A549 (cell line): Measurements from ENCODE around the gene PEX3. TPM values are rescaled to one million over a fixed set of nuclear protein-coding genes. Genes with fewer than 3 reads are reported as not detected.

Source experiments
- ATAC-seq, 2 experiments: fragments of 200-7000 bp in 1 of 2; fragments of >200 bp in 1 of 2; cut with Nextera tagmentation in 1 of 2; cut with Tn5 transposase in 1 of 2; 3 replicates each; pipeline versions ENCODE4 v1.8.0 to v1.9.1; 2018 to 2020; ENCODE audit warnings: mild to moderate bottlenecking in 1 of 2, moderate library complexity in 1 of 2
- CTCF ChIA-PET: fragments of 300-600 bp; sonication (Branson Sonifier 250); formaldehyde crosslinking; extraction: SDS; loops from one replicate; lab custom pipeline; 2021; ENCODE audit warnings: antibody characterized with exemption, inconsistent platforms; lab: Yijun Ruan, JAX
- POLR2A ChIA-PET: fragments of 350-600 bp; formaldehyde crosslinking; extraction: SDS; loops from one replicate; lab custom pipeline; 2021; ENCODE audit warnings: antibody characterized with exemption, inconsistent platforms; lab: Yijun Ruan, JAX
- DNase-seq, 2 experiments: peaks; one replicate each; pipeline versions ENCODE4 v3.0.0 to v3.0.0-alpha.2; 2011 to 2016; ENCODE audit warnings: low read depth in 1 of 2, low spot score in 1 of 2
- FAIRE-seq: peaks from 2 replicates; lab custom pipeline; 2011; peaks lifted over from hg19 to GRCh38; lab: Jason Lieb, UNC
- H3K27ac ChIP-seq, 2 experiments: fragments of >200 bp; sonication (Bioruptor Twin); formaldehyde crosslinking; 3 replicates each; pipeline ENCODE4 v1.5.1; 2016 to 2017
- H3K4me1 ChIP-seq: fragments of >200 bp; sonication (Bioruptor Twin); formaldehyde crosslinking; 3 replicates; pipeline ENCODE4 v1.6.1; 2016
- H3K4me2 ChIP-seq: fragments of >200 bp; sonication (Bioruptor Twin); formaldehyde crosslinking; 3 replicates; pipeline ENCODE4 v1.6.1; 2016
- H3K4me3 ChIP-seq: fragments of >200 bp; sonication (Bioruptor Twin); formaldehyde crosslinking; 3 replicates; pipeline ENCODE4 v1.5.1; 2016
- H3K9me3 ChIP-seq: fragments of >200 bp; sonication (Bioruptor Twin); formaldehyde crosslinking; 3 replicates; pipeline ENCODE4 v1.6.1; 2016
- CBX8 ChIP-seq: fragments of 200-600 bp; sonication (generic); IDR thresholded peaks from 2 replicates; pipeline ENCODE4 v1.6.1; 2016
- CHD4 ChIP-seq: fragments of 200-600 bp; sonication (generic); IDR thresholded peaks from 2 replicates; pipeline ENCODE4 v1.6.1; 2016; ENCODE audit warnings: antibody characterized with exemption, mild to moderate bottlenecking, borderline replicate concordance
- EHF ChIP-seq: fragments of 250-450 bp; sonication (Bioruptor Pico); IDR thresholded peaks from 2 replicates; pipeline ENCODE4 v1.5.0; 2020; ENCODE audit warnings: mild to moderate bottlenecking
- ESRRA ChIP-seq: fragments of 150-350 bp; IDR thresholded peaks from 2 replicates; pipeline ENCODE4 v1.6.1; 2014; ENCODE audit warnings: mild to moderate bottlenecking, low read length, borderline replicate concordance
- FOXS1 ChIP-seq: fragments of 250-450 bp; sonication (Bioruptor Pico); IDR thresholded peaks from 2 replicates; pipeline ENCODE4 v1.5.0; 2020; ENCODE audit warnings: mild to moderate bottlenecking, moderate library complexity
- GATA3 ChIP-seq: IDR thresholded peaks from 2 replicates; pipeline ENCODE4 v1.6.1; 2012; ENCODE audit warnings: borderline replicate concordance
- HMGXB4 ChIP-seq: fragments of 250-450 bp; sonication (Bioruptor Pico); IDR thresholded peaks from 2 replicates; pipeline ENCODE4 v1.5.0; 2021; ENCODE audit warnings: mild to moderate bottlenecking, moderate library complexity, borderline replicate concordance
- HOXB13 ChIP-seq: fragments of 250-450 bp; sonication (Bioruptor Pico); IDR thresholded peaks from 2 replicates; pipeline ENCODE4 v1.5.0; 2020; ENCODE audit warnings: low read depth, mild to moderate bottlenecking, moderate library complexity
- JUN ChIP-seq, 2 experiments: fragments of >200 bp; sonication (Bioruptor Twin); formaldehyde crosslinking; IDR thresholded peaks; 2 replicates in 1 of 2; 3 replicates in 1 of 2; pipeline ENCODE4 v1.6.1; 2016 to 2017
- JUNB ChIP-seq: fragments of >200 bp; sonication (Bioruptor Twin); formaldehyde crosslinking; IDR thresholded peaks from 2 replicates; pipeline ENCODE4 v1.6.1; 2016
- MAFK ChIP-seq: fragments of 450-650 bp; IDR thresholded peaks from 2 replicates; pipeline ENCODE4 v1.6.1; 2014; ENCODE audit not compliant: partially characterized antibody
- MAX ChIP-seq: IDR thresholded peaks from 2 replicates; pipeline ENCODE4 v1.6.1; 2012
- MAZ ChIP-seq: fragments of 150-350 bp; IDR thresholded peaks from 2 replicates; pipeline ENCODE4 v1.6.1; 2014; ENCODE audit warnings: antibody characterized with exemption, low read depth, low read length, borderline replicate concordance
- NFE2L2 ChIP-seq: fragments of 150-350 bp; conservative IDR thresholded peaks from 2 replicates; pipeline ENCODE4 v1.6.1; 2014; ENCODE audit warnings: low read length
- NPAS2 ChIP-seq: fragments of 250-450 bp; sonication (Bioruptor Pico); IDR thresholded peaks from 2 replicates; pipeline ENCODE4 v1.8.0; 2022; ENCODE audit warnings: mild to moderate bottlenecking, moderate library complexity, borderline replicate concordance
- RARB ChIP-seq: fragments of 250-450 bp; sonication (Bioruptor Pico); IDR thresholded peaks from 2 replicates; pipeline ENCODE4 v1.8.0; 2021; ENCODE audit warnings: mild to moderate bottlenecking, moderate library complexity
- USF2 ChIP-seq: fragments of 450-650 bp; IDR thresholded peaks from 2 replicates; pipeline ENCODE4 v1.6.1; 2014; ENCODE audit warnings: antibody characterized with exemption
- ZNF302 ChIP-seq: fragments of 250-450 bp; sonication (Bioruptor Pico); IDR thresholded peaks from 2 replicates; pipeline ENCODE4 v1.9.0; 2021; ENCODE audit warnings: inconsistent platforms, mild to moderate bottlenecking, moderate library complexity
- ZSCAN20 ChIP-seq: fragments of 250-450 bp; sonication (Bioruptor Pico); IDR thresholded peaks from 2 replicates; pipeline ENCODE4 v1.8.0; 2022; ENCODE audit warnings: mild to moderate bottlenecking, moderate library complexity
- WGBS: methylation state at CpG from one replicate; pipeline ENCODE4 v1.1.6; 2017; ENCODE audit errors: missing lambda C conversion rate; 5-methylcytosine and 5-hydroxymethylcytosine counted together
- polyA plus RNA-seq, 4 experiments: library from polyadenylated mRNA; depleted of rRNA in 3 of 4; stranded (reverse); fragments of >200 nt; fragmentation: RNase III in 1 of 4; extraction: RNeasy Plus Mini Kit Qiagen cat#74134 plus additional on column Dnase treatment in 1 of 4; gene quantifications; 2 replicates in 3 of 4; 3 replicates in 1 of 4; pipeline ENCODE4 v1.2.3, GENCODE V29; 2011 to 2017

The PEX3 gene
- polyA plus RNA-seq, 2 of the 4 experiments (the other 2 are of a cell fraction): 15.1 to 25.9 TPM

GRCh38 chr6:143402721-143403336 lies 47.8 kb upstream of the PEX3 start:
- TF ChIP-seq MAFK: peak; percentile 34
- no peak for TF ChIP-seq JUNB
- TF ChIP-seq, all 56 proteins: peak for 1
- no peak overlapping the region for H3K4me3 ChIP-seq
- peak overlapping the region in 1 of 2 experiments; percentile 31; a peak in 1 of 6 replicates for H3K27ac ChIP-seq
- no peak overlapping the region for H3K4me2 ChIP-seq
- POLR2A ChIA-PET: no interaction called here
- no peak for ATAC-seq
- no peak for DNase-seq
- peaks cover 18% of the 10 kb centered on the region for H3K4me1 ChIP-seq
- no peak for FAIRE-seq
- no peaks in the 10 kb centered on the region for H3K9me3 ChIP-seq
- CTCF ChIA-PET: interaction anchor here (0.7 to 1.3 kb wide), 2 partner anchors 49 to 710 kb away, joined by 4 to 8 read pairs; no protein-coding TSS in a partner anchor
- 89% methylated on average over 7 of the region's 7 CpGs for WGBS

GRCh38 chr6:143405373-143406154 lies 45.0 kb upstream of the PEX3 start:
- H3K27ac ChIP-seq: peak overlapping the region in 1 of 2 experiments; percentile 69; a peak in 3 of 6 replicates
- DNase-seq (no peak), FAIRE-seq (no peak), ATAC-seq (no peak)
- no peak overlapping the region for H3K4me3 ChIP-seq
- H3K4me1 ChIP-seq: peaks cover 36% of the 10 kb centered on the region
- POLR2A ChIA-PET: no interaction called here
- no peak for TF ChIP-seq MAX
- H3K4me2 ChIP-seq: 0 out of 3 replicates have a peak overlapping the region, but pooled peaks have one; percentile 7
- 63% methylated on average over 9 of the region's 9 CpGs for WGBS
- H3K9me3 ChIP-seq: no peaks in the 10 kb centered on the region; the same call in 2 of the 3 replicates
- CTCF ChIA-PET: interaction anchor here (0.6 kb wide), 1 partner anchor 18 kb away, joined by 3 read pairs; no protein-coding TSS in a partner anchor

- FAIRE-seq: no peak
- H3K4me2 ChIP-seq: no peak overlapping the region
- peak overlapping the region in 1 of 2 experiments; percentile 69; a peak in 3 of 6 replicates for H3K27ac ChIP-seq
- WGBS: 98% methylated on average over 3 of the region's 3 CpGs
- ATAC-seq: no peak
- H3K4me1 ChIP-seq: peaks cover 40% of the 10 kb centered on the region
- TF ChIP-seq GATA3 (no peak), HOXB13 (CRISPR knock-in tag) (no peak), ZNF302 (CRISPR knock-in tag) (no peak), EHF (no peak), NPAS2 (CRISPR knock-in tag) (no peak), ESRRA (no peak), CHD4 (no peak), JUN (IDR thresholded peaks at IDR 0.05) (no peak), CBX8 (no peak), MAZ (no peak), NFE2L2 (no peak), FOXS1 (CRISPR knock-in tag) (no peak), RARB (no peak), ZSCAN20 (CRISPR knock-in tag) (no peak), USF2 (no peak), HMGXB4 (CRISPR knock-in tag) (no peak)
- no peak overlapping the region for H3K4me3 ChIP-seq
- ChIA-PET CTCF (no interaction called here), POLR2A (no interaction called here)
- DNase-seq: no peak
- no peaks in the 10 kb centered on the region; the same call in 2 of the 3 replicates for H3K9me3 ChIP-seq
Measured at GRCh38 chr6:143406673-143407072, 43.9 kb upstream of the PEX3 start.
